ENCODE data around the gene AVL9.
"Not testable (repeated sequence)": the region's sequence is repeated elsewhere in the genome, so short reads cannot be mapped to it uniquely, and the experiment has no call there.

The AVL9 gene

DNA sequence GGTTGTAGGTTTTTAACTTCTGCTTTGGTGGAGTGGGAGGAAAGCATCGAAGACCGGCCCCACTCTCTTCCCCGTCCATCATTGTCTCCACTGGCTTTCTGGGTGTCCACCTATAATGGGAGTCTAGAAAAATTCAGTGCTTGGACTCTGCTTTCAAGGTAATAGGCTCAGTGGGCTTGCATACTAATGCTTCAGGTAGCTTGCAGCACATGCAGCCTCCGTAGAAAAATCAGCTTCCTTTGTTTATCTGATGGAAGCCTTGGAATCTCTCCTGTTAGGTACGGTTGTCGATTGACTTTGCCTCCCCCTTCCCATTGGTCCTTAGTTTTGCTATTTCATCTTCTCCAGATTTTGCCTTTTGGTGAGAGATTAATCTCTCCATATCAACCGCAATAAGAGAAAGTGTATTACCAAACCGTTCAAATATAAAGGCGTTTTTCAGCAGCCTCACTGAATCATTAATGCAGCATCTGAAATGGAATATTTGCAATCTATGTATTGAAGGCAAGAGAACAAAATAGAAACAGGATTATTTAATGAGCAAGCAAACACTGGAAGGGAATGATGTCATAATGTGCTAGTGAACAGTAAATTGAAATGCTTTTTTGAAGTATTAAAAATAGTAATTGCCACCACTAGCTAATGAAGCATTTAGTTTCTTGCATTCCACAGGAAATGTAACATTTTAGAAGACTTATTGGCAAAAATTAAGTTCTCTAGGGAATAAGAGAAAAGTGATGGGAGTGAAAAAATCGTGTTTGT is 944 bp downstream of the AVL9 start:
- DNase-seq: peak in 1 of 5 experiments; percentile 22

- not testable (repeated sequence) for DNase-seq
These were observed 4.5 kb downstream of the AVL9 start for GRCh38 chr7:32499755-32500154.

DNA sequence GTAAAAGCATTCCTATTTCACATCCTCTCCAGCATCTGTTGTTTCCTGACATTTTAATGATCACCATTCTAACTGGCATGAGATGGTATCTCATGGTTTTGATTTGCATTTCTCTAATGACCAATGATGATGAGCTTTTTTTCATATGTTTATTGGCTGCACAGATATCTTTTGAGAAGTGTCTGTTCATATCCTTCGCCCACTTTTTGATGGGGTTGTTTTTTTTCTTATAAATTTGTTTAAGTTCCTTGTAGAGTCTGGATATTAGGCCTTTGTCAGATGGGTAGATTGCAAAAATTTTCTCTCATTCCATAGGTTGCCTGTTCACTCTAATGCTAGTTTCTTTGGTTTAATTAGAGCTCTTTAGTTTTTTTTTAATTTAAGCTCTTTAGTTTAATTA is 4.9 kb downstream of the AVL9 start:
- DNase-seq: not testable (repeated sequence)

DNA sequence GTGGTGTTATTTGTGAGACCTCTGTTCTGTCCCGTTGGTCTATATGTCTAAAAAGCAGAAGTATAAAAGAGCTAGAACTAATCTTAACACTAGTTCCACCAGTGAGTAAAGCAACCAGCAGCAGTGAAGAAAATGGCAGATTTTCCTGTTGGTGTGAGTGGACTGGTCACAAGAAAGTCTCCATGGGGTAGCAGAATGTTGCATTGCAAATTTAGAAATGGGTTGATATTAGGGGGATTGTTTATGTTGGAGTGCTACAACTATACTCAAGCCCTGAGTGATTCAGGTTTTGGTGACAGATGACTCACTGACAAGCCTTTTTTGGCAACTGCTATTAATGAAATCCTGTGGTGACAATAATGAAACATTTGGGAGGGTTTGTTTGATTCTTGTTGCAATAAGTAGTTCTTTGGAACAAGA is 5.6 kb downstream of the AVL9 start:
- peak in 1 of 5 experiments; percentile 21 for DNase-seq

- DNase-seq: no peak
These were observed 6.2 kb downstream of the AVL9 start for GRCh38 chr7:32501522-32501921.

GRCh38 chr7:32502728-32503127 is 7.4 kb downstream of the AVL9 start:
- peak in 1 of 5 experiments; percentile 61 for DNase-seq

GRCh38 chr7:32506266-32507054 is 11.2 kb downstream of the AVL9 start:
- DNase-seq: peak in 1 of 5 experiments; percentile 20

GRCh38 chr7:32507414-32507813 is 12.1 kb downstream of the AVL9 start:
- no peak for DNase-seq

- no peak for DNase-seq
These were observed 16.5 kb downstream of the AVL9 start for GRCh38 chr7:32511791-32512190.

- DNase-seq: no peak
These were observed 17.9 kb downstream of the AVL9 start for GRCh38 chr7:32513210-32513609.

DNA sequence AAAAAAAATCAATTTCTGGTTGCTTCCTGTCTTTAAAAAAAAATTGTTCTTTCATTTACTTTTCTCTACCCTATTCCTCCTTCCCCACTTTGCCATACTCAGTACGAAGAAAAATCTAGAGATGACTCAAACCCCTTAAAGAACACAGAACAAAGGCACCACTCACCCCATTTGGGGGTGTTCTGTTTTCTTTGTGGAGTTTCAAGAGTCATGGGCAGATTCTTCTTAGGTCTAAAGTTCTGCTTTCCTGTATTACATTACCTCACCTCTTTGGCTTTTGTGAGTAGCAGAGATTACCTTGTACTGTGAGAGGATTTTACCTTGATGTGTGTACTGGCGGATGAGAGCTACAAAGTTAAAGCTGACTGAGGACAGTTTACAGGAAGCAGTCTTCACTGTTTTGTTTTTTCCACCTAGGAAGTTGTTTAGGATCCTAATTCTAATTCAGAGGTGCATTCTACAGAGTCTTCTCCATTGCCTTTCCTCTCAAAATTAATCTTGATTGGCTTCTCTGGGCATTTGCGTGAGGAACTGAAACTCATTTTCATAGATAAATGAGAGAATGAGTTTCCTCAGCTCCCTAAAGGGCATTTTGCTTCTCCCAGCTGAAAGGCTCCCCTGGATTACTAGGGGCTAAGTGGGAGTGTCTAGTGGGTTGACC is 20.7 kb downstream of the AVL9 start:
- DNase-seq: no peak

- no peak for DNase-seq
These were observed 21.3 kb downstream of the AVL9 start for GRCh38 chr7:32516551-32517100.

DNA sequence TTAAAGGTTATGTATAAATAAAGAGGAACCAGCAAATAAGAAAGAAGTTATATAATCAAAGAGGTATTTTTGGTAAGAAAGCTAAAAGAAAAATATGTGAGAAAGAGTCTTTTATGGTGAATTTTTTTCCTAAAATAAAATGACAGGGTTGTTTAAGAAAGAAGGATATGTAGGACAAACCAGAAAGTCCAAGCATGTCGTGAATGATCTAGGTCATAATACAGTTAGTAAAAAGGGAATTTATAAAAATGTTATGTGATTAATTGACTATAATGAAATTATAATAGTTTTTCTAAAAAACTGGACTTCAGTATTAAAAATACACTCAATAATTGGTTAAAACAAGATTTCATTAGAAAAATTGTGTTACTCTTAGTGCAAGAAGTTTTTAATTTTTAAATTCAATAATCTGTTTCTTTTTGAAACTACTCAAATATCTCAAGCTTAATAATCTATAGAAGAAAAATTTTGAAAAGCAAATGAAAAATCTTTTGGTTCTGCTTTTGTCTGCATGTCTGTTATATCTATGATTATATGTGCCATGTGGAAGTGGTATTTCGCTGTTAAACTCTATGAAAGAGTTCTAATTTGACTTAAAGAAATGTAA is 23.3 kb downstream of the AVL9 start:
- DNase-seq: peak in 1 of 5 experiments; percentile 50

- no peak for DNase-seq
These were observed 24.5 kb downstream of the AVL9 start for GRCh38 chr7:32519763-32520162.

- no peak for DNase-seq
These were observed 27.6 kb downstream of the AVL9 start for GRCh38 chr7:32522746-32523530.

DNA sequence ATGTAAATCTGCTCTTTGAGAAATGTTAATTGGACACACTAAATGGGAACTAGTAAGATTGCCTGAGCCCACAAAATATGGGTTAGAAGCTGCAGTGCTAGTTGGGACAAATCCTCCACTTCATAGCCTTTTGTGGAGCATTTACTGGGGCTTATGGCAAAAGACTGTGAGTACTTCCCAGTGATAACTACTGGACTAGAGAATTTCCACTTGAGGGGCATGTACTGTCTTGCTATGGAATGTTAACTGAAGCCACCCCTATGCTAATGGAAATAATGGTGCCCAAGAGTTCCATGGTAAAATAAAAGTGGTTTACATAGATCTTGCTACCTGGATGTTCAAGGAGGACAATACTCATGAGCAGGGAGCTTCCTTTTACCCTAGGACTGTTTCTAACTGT is 29.3 kb downstream of the AVL9 start:
- no peak for DNase-seq

DNA sequence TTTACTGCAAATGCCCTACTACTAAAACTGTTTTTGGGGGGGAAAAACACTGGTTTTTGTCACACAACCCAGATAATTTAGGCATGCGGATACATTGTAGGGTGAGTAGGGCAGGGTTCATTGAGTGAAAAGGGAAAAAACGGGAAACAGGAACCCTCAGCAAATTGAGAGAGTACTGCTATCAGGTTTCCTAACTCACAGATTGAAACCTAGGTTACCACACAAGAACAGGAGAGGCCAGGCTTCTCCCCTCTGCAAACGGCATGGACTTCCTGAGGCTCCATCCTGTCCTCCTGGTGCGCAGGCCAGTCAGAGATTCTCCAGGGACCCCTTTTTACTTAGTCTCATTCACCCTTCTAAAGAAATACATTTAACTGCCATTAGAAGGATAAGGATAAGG is 30.6 kb downstream of the AVL9 start:
- no peak for DNase-seq

GRCh38 chr7:32531402-32531801 is 36.1 kb downstream of the AVL9 start:
- no peak for DNase-seq

DNA sequence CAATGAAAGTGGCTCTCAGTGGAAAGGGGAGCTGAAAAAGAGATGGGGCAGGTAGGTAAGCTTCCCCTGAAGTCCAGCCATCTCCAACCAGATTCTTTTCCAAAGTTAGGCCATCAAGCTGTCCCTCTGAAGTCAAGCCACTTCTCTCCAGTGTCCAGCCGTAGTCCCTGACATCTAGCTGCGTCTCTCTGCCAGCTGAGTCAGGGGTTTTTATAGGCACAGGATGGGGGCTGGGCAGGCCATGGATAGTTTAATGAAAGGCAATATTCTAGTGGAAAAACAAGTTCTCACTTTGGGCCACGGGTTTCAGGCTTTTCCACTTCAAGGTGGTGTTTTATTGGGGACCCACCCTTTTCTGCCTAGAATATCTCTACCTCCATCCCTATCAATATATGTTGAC is 36.8 kb downstream of the AVL9 start:
- no peak for DNase-seq

- DNase-seq: no peak
These were observed 37.4 kb downstream of the AVL9 start for GRCh38 chr7:32532716-32533115.

- DNase-seq: no peak
These were observed 38.2 kb downstream of the AVL9 start for GRCh38 chr7:32533276-32534029.
